ENCODE data around the gene MEX3D. TPM values are rescaled to one million over a fixed set of nuclear protein-coding genes. Genes with fewer than 3 reads are reported as not detected.
A peak's percentile ranks its signal among the peaks of the same experiment; 100 is the strongest.

Gene MEX3D
- total and polyA plus RNA-seq, 2 donors (not counting 1 experiment from before 2014, with no cell fraction given), result 0.73 to 3.0 TPM

- Histone ChIP-seq H2AFZ (ENCODE audit: insufficient read depth, low read depth, low read length, poor library complexity, severe bottlenecking) (no peak overlapping the region), H3K4me3 (ENCODE audit: control extremely low read depth in 1 of 5, extremely low read depth in 1 of 5, insufficient read depth in 1 of 5, low read depth in 2 of 5, low read length in 4 of 5) (no peak overlapping the region), H3K4me2 (replicated peaks; ENCODE audit: low read depth, low read length, poor library complexity, severe bottlenecking) (no peak overlapping the region), H3K27ac (ENCODE audit: low read length in 2 of 2) (no peak overlapping the region), H3K4me1 (ENCODE audit: control insufficient read depth in 2 of 2, insufficient read depth in 2 of 2, low read length in 2 of 2) (peaks cover 25 to 38% of the 10 kb centered on the region in 2 donors), H3K79me2 (ENCODE audit: control insufficient read depth, insufficient read depth, low read length) (peaks cover 16% of the 10 kb centered on the region), H3K27me3 (replicated peaks in 1 of 4; ENCODE audit: control extremely low read depth in 1 of 4, control insufficient read depth in 3 of 4, insufficient read depth in 4 of 4, low read length in 3 of 4) (no peaks in the 10 kb centered on the region), H3K36me3 (replicated peaks in 1 of 2; ENCODE audit: control extremely low read depth in 1 of 2, control insufficient read depth in 1 of 2, extremely low read depth in 1 of 2, insufficient read depth in 2 of 2, low read length in 1 of 2) (peaks cover 0 to 69% of the 10 kb centered on the region in 2 experiments), H3K9me3 (ENCODE audit: control extremely low read depth in 1 of 3, control insufficient read depth in 2 of 3, insufficient read depth in 1 of 3, low read length in 2 of 3) (no peaks in the 10 kb centered on the region), H3K9ac (ENCODE audit: low read length) (no peak overlapping the region), H4K20me1 (ENCODE audit: control insufficient read depth, insufficient read depth, low read length, poor library complexity, severe bottlenecking) (peaks cover 88% of the 10 kb centered on the region)
- no peaks in the 10 kb centered on the region for H3K9me3 Mint-ChIP-seq (ENCODE audit: insufficient read depth)
- no peak overlapping the region for H3K4me3 Mint-ChIP-seq
- intact Hi-C loops (cut with micrococcal nuclease), result no loop called here
- DNase-seq, result no peak
- peaks cover 31% of the 10 kb centered on the region for H3K4me1 Mint-ChIP-seq
- H3K27me3 Mint-ChIP-seq, result no peaks in the 10 kb centered on the region
- ATAC-seq (ENCODE audit: low read depth), result no peak
- ChIA-PET CTCF (interaction anchor here (1.5 kb wide), 1 partner anchor 60 kb away, joined by 3 read pairs; no protein-coding TSS in a partner anchor), POLR2A (interaction anchor here (0.6 to 1.0 kb wide), 2 partner anchors 16 to 20 kb away, joined by 4 read pairs; partner anchors contain the start of gene MBD3)
- H3K27ac Mint-ChIP-seq, result peak overlapping the region; percentile 20
- 96% methylated on average over 39 of the region's 39 CpGs for WGBS (ENCODE audit: insufficient coverage)
- no peak for TF ChIP-seq CTCF (IDR thresholded peaks at IDR 0.05)
- TF ChIP-seq EZH2 (IDR thresholded peaks at IDR 0.05; ENCODE audit: borderline replicate concordance, insufficient read depth, low read depth, low read length, poor library complexity, severe bottlenecking), result no peak
These were observed 44.3 kb upstream of the MEX3D start for GRCh38 chr19:1612114-1613086.

- Mint-ChIP-seq H3K27me3 (no peaks in the 10 kb centered on the region), H3K4me1 (peaks cover 28% of the 10 kb centered on the region), H3K9me3 (ENCODE audit: insufficient read depth) (no peaks in the 10 kb centered on the region), H3K4me3 (no peak overlapping the region), H3K27ac (no peak overlapping the region)
- POLR2A ChIA-PET, result interaction anchor here (0.6 kb wide), 1 partner anchor 146 kb away, joined by 13 read pairs; no protein-coding TSS in a partner anchor
- CTCF ChIA-PET, result interaction anchor here (1.5 kb wide), 1 partner anchor 61 kb away, joined by 3 read pairs; no protein-coding TSS in a partner anchor
- Histone ChIP-seq H3K9me3 (ENCODE audit: control extremely low read depth in 1 of 3, control insufficient read depth in 2 of 3, insufficient read depth in 1 of 3, low read length in 2 of 3) (no peaks in the 10 kb centered on the region), H3K9ac (ENCODE audit: low read length) (no peak overlapping the region), H3K27ac (ENCODE audit: low read length in 2 of 2) (no peak overlapping the region), H2AFZ (ENCODE audit: insufficient read depth, low read depth, low read length, poor library complexity, severe bottlenecking) (no peak overlapping the region), H3K36me3 (replicated peaks in 1 of 2; ENCODE audit: control extremely low read depth in 1 of 2, control insufficient read depth in 1 of 2, extremely low read depth in 1 of 2, insufficient read depth in 2 of 2, low read length in 1 of 2) (peaks cover 0 to 65% of the 10 kb centered on the region in 2 experiments), H4K20me1 (ENCODE audit: control insufficient read depth, insufficient read depth, low read length, poor library complexity, severe bottlenecking) (peaks cover 77% of the 10 kb centered on the region), H3K27me3 (replicated peaks in 1 of 4; ENCODE audit: control extremely low read depth in 1 of 4, control insufficient read depth in 3 of 4, insufficient read depth in 4 of 4, low read length in 3 of 4) (no peaks in the 10 kb centered on the region), H3K4me3 (ENCODE audit: control extremely low read depth in 1 of 5, extremely low read depth in 1 of 5, insufficient read depth in 1 of 5, low read depth in 2 of 5, low read length in 4 of 5) (no peak overlapping the region), H3K79me2 (ENCODE audit: control insufficient read depth, insufficient read depth, low read length) (peaks cover 9% of the 10 kb centered on the region), H3K4me2 (replicated peaks; ENCODE audit: low read depth, low read length, poor library complexity, severe bottlenecking) (no peak overlapping the region), H3K4me1 (ENCODE audit: control insufficient read depth in 2 of 2, insufficient read depth in 2 of 2, low read length in 2 of 2) (peaks cover 17 to 30% of the 10 kb centered on the region in 2 donors)
- TF ChIP-seq EZH2 (IDR thresholded peaks at IDR 0.05; ENCODE audit: borderline replicate concordance, insufficient read depth, low read depth, low read length, poor library complexity, severe bottlenecking), result no peak
- no peak for TF ChIP-seq CTCF (IDR thresholded peaks at IDR 0.05)
- intact Hi-C loops (cut with micrococcal nuclease), result no loop called here
- no peak for DNase-seq
- 92% methylated on average over 11 of the region's 15 CpGs for WGBS (ENCODE audit: insufficient coverage)
- no peak for ATAC-seq (ENCODE audit: low read depth)
These were observed 43.2 kb upstream of the MEX3D start for GRCh38 chr19:1611353-1611752.
